ENCODE measurements around the gene STK32B.

Gene STK32B

GRCh38 chr4:5391492-5391891 is 340.2 kb downstream of the STK32B start:
- Histone ChIP-seq H3K9me2 (replicated peaks; ENCODE audit: low read depth, low read length) (no peaks in the 10 kb centered on the region), H4K20me1 (ENCODE audit: insufficient read depth, low read length, poor library complexity, severe bottlenecking) (no peaks in the 10 kb centered on the region), H3K36me3 (ENCODE audit: insufficient read depth, low read length) (no peaks in the 10 kb centered on the region), H3K4me3 (ENCODE audit: low read length, poor library complexity, severe bottlenecking) (no peak overlapping the region), H3F3A (ENCODE audit: low read depth) (no peaks in the 10 kb centered on the region), H2AFZ (ENCODE audit: low read length) (no peak overlapping the region), H3K9ac (ENCODE audit: low read depth, low read length, poor library complexity, severe bottlenecking) (no peak overlapping the region), H3K4me1 (ENCODE audit: insufficient read depth, low read length, poor library complexity, severe bottlenecking) (no peaks in the 10 kb centered on the region), H3K9me3 (ENCODE audit: insufficient read depth, low read depth, low read length) (no peaks in the 10 kb centered on the region), H3K79me2 (ENCODE audit: insufficient read depth, low read length) (no peaks in the 10 kb centered on the region), H3K27me3 (ENCODE audit: insufficient read depth, low read length, poor library complexity, severe bottlenecking) (no peaks in the 10 kb centered on the region), H3K4me2 (ENCODE audit: low read depth, low read length, poor library complexity, severe bottlenecking) (no peak overlapping the region)
- TF ChIP-seq EZH2phosphoT487 (IDR thresholded peaks at IDR 0.05; ENCODE audit: borderline replicate concordance): no peak
- no peak for TF ChIP-seq CTCF (conservative IDR thresholded peaks at IDR 0.05; ENCODE audit: low read length)

DNA sequence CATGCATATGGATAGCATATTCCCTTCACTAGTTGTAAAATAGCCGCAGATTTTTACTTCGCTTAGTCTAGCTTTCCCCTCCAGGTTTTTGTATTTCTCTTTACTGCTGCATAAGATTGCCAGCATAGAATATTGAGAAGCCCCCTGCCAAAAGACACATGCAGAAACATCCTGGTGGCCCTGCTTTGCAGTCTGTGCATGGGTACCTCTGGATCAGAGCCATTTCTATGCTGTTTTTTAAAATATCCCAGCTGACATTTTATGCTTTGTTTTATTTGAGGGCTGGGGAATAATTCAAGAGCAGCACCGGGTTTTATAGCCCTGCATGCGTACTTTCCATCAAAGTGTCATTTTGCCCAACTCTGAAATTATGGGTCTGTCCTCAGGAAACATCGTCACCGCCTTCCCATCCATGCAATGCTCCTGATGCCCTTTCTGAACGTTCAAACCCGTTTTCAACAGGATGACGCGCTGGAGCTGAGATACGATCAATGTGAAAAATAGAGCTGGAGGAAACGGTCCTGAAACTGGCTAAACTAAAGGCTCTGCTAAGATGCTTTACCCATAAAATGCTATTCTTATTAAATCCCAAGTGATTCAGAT is 342.7 kb downstream of the STK32B start:
- H3K9ac ChIP-seq (ENCODE audit: low read depth, low read length, poor library complexity, severe bottlenecking): no peak overlapping the region
- H3K9me3 ChIP-seq (ENCODE audit: insufficient read depth, low read depth, low read length): no peaks in the 10 kb centered on the region
- H2AFZ ChIP-seq (ENCODE audit: low read length): no peak overlapping the region
- no peaks in the 10 kb centered on the region for H4K20me1 ChIP-seq (ENCODE audit: insufficient read depth, low read length, poor library complexity, severe bottlenecking)
- TF ChIP-seq CTCF (conservative IDR thresholded peaks at IDR 0.05; ENCODE audit: low read length): no peak
- no peak for TF ChIP-seq EZH2phosphoT487 (IDR thresholded peaks at IDR 0.05; ENCODE audit: borderline replicate concordance)
- no peak overlapping the region for H3K4me3 ChIP-seq (ENCODE audit: low read length, poor library complexity, severe bottlenecking)
- H3K79me2 ChIP-seq (ENCODE audit: insufficient read depth, low read length): no peaks in the 10 kb centered on the region
- H3K27me3 ChIP-seq (ENCODE audit: insufficient read depth, low read length, poor library complexity, severe bottlenecking): no peaks in the 10 kb centered on the region
- H3K4me1 ChIP-seq (ENCODE audit: insufficient read depth, low read length, poor library complexity, severe bottlenecking): no peaks in the 10 kb centered on the region
- no peaks in the 10 kb centered on the region for H3K36me3 ChIP-seq (ENCODE audit: insufficient read depth, low read length)
- no peak overlapping the region for H3K4me2 ChIP-seq (ENCODE audit: low read depth, low read length, poor library complexity, severe bottlenecking)
- H3K9me2 ChIP-seq (replicated peaks; ENCODE audit: low read depth, low read length): no peaks in the 10 kb centered on the region
- H3F3A ChIP-seq (ENCODE audit: low read depth): no peaks in the 10 kb centered on the region

GRCh38 chr4:5395781-5396180 is 344.5 kb downstream of the STK32B start:
- Histone ChIP-seq H4K20me1 (ENCODE audit: insufficient read depth, low read length, poor library complexity, severe bottlenecking) (no peaks in the 10 kb centered on the region), H3K4me1 (ENCODE audit: insufficient read depth, low read length, poor library complexity, severe bottlenecking) (no peaks in the 10 kb centered on the region), H3K27me3 (ENCODE audit: insufficient read depth, low read length, poor library complexity, severe bottlenecking) (no peaks in the 10 kb centered on the region), H3K4me2 (ENCODE audit: low read depth, low read length, poor library complexity, severe bottlenecking) (no peak overlapping the region), H3F3A (ENCODE audit: low read depth) (no peaks in the 10 kb centered on the region), H3K9ac (ENCODE audit: low read depth, low read length, poor library complexity, severe bottlenecking) (no peak overlapping the region), H3K36me3 (ENCODE audit: insufficient read depth, low read length) (no peaks in the 10 kb centered on the region), H3K9me3 (ENCODE audit: insufficient read depth, low read depth, low read length) (no peaks in the 10 kb centered on the region), H3K4me3 (ENCODE audit: low read length, poor library complexity, severe bottlenecking) (no peak overlapping the region), H2AFZ (ENCODE audit: low read length) (no peak overlapping the region), H3K79me2 (ENCODE audit: insufficient read depth, low read length) (no peaks in the 10 kb centered on the region), H3K9me2 (replicated peaks; ENCODE audit: low read depth, low read length) (no peaks in the 10 kb centered on the region)
- TF ChIP-seq EZH2phosphoT487 (IDR thresholded peaks at IDR 0.05; ENCODE audit: borderline replicate concordance) (no peak), CTCF (conservative IDR thresholded peaks at IDR 0.05; ENCODE audit: low read length) (no peak)

Data from Loucy (cell line).